ENCODE data around the gene STK40.
A peak's percentile ranks its signal among the peaks of the same experiment; 100 is the strongest.

The STK40 gene

DNA sequence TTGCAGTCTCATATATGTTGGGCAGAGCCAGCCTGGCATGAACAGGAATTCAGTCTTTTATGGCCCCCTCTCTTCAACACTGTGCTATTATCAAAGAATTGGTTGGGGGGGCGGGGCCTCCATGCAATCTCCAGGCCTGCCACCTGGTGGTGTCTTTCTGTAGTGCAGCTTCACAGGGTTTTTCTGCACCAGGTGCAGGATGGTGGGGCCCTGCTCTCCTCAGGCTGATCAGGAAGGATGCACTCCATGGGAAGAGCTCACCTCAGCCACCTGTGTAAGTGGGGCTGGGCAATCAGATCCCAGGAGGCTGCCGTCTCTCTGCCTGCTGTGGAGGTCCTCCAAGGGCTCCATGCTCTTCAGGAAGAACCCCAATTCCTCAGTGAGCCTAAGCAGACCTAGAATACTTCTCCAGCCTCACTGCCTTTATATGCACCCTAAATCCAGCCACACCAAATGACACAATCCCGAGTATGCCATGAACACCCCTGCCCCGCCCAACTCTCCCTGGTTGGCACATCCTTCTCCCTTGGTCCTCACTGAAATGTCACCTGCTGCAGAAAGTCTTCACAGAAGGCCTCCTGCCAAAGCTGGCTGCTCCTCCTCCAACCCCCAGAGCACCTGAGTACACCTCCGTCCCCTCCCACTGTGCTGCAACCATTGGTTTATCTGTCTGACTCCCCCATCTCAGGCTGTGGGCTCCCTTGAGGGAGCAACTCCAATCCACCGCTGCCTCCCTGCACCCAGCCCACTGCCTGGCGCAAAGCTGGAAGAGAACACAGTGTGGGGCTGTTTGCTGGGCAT is 16.5 kb downstream of the STK40 start:
- peak; percentile 55 to 84 (median 82) for DNase-seq

DNA sequence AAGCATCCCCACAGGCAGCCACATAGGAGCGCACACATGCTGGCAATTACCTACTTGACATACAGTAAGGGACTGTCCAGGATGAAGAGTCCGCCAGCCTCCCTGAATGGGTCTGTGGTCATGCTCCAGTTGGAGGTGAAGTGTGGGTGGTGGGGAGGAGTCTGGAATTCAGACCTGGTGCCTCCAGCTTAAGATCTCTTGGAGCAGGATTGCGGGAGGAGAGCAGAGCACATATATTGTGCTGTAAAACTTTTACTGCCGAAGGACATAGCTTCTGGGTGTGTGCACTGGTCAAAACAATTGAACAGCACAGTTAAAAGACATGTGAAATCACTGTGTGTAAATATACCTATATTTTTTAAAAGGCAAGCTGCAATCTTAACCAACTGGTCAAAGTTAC is 17.9 kb downstream of the STK40 start:
- DNase-seq: no peak

DNA sequence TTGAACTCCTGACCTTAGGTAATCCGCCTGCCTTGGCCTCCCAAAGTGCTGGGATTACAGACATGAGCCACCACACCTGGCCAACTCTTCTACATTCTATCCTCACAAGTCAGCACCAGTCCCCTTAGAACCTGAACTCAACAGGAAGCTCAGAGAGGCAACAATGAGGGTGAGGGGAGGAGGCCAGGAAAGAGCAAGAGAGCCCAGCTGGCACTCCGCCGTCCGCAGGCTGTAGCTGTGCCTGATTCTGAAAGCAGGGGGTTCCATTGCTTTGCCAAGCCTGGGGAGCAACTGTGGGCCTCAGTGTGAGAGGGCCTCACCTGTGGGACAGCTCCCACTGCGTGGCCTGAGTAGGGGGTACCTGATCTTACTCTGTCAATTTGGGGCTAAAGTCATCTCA is 18.7 kb downstream of the STK40 start:
- peak in 1 of 4 experiments; percentile 32 for DNase-seq

DNA sequence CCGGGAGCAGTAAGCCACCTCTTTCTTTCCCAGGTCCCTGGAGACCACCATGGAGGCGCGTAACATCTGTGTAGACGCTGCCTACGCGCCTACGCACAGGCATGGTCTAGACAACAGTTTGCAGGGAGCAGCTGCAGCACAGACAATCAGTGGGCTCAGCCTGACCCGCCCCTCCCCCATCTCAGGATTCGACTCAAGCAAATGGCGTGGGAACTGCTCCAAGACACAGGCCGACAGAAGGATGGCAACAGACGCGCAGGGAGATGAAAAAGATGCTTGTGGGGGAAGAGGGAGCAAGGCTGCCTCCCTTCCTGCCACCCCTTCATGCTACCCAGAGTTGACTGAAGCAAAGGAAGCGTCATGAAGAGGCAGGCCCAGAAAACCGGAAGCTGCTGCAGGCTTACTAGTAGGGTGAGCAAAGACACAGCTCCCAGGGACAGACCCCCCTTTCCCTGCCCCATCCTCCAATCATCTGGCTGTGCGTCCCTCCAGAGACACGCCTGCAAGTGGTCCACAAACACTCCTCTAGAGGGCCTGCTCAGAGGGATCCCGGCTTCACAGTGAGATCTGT is 19.5 kb downstream of the STK40 start:
- DNase-seq: peak in 2 of 4 experiments; percentile 43 to 52

DNA sequence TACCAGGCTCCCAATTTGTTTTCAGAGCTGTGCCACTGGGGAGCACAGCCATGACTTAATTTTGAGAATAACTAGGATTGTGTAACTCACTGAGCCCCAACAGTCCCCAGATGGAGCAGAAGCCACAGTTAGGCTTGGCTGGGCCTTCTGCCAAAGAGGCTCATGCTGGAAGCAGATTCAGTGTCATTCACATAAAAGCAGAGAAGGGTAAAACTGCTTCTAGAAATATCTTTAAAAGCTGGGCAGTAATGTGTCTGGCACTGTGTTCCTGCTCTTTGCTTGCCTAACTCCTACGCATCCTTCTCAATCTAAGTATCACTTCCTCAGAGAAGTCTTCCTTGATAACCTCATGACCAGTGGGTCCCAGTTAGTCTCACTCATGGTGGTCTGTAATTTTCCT is 20.3 kb downstream of the STK40 start:
- DNase-seq: no peak

DNA sequence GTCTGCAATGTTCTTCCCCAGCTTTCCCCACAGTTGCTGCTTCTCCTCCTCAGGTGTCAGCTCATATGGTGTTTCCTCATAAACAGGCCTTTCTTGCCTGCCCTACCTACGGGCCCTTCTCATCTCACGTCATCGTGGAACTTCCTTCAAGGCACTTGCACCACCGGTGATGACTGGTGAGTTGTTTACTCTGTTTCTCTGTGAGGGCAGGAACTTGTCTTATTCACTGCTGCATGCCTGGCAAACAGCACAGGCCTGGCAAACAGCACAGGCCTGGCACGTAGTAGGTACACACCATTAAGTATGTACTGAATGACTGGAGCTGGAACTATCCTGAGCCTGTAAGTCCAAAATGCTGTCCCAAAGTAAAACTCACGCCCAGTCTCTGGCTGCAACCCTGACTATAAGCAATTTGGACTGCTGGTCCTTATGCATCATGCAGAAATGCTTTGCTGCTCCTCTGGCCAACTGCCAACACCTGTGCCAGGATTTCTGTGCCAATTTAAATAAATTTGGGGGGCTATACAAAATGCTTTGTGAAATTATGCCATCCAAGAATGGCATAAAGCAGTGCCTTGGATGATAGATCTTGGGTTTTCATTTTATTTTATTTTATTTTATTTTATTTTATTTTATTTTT is 25.7 kb downstream of the STK40 start:
- peak in 2 of 4 experiments; percentile 13 to 28 for DNase-seq

DNA sequence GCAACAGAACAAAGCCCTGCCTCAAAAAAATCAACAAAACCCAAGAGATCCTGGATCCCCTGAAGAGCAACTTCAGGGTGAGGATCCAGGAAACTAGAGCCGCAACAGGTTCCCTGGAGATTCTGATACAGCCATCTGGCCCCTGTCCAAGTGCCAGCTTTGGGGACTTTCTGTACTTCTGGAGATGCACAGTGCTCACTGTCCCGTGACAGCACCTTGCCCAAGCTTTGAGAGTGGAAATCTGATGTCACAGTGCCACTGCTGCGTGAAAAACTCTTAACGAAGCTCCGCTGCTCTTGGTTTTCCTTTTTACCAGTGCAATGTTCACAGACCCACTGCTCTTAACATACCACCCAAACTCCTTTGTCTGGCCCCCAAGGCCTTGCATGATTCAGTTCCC is 26.3 kb downstream of the STK40 start:
- no peak for DNase-seq

DNA sequence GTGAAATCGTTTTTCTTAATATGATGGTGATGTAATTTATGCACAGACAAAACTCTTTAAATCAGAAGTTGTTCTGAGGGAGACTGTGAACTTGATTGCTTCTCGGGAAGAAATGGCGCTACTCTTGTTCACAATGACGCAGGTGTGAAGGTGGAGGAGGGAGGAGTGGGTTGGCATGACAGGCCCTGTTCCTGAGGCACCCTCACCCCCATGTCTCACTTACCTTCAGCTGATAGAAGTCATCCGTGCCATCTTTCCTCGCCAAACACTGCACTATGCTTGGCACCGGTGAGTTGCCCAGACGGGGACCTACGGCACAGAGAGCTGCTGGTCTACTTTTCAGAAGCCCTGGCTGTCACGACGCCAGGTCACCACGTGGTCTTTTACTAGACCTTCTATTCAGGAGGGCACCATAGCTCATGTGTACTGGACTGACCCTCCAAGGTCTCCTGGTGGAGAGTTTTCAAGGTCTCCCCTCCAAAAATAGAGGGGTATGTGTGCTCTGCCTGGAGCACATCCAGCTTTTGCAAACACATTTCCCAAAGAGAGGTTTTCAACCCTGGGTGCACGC is 27.1 kb downstream of the STK40 start:
- DNase-seq: no peak

DNA sequence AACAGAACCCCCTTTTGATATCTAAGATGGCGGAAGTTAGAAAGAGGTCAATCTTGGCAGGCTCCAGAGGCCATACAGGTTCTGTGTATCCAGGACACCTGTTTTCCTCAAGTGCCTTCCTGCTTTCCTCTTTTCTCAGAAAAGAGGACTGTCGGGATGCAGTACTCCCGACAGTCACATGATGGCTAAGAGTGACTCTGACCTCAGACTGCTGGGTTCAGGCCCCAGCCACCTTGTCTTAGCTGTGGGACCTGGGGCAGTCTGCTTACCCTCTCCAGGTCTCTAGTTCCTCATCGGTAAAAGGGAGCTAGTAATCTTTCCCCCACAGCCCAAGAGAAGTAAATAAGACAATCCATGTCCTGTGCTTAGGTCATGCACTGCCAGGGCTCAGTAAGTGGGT is 29.9 kb downstream of the STK40 start:
- DNase-seq: no peak

DNA sequence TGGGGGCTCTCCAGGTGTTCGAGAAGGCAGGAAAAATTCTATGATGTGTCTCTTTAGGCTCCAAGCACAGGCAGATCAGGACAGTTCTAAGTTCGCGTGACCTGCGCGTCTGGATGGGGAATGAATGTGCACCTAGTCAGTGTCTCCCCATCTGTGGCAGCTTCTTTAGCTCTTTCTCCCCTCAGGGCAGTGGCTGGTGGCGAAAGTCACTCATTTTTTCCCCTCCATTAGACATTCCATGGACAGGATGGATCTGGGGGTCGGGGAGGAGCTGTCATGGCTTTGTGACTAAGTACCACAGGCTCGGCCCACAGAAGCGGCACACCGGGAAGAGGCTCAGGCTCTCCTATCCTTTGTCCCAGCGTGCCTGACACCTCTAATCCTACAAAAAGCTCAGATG is 31.2 kb downstream of the STK40 start:
- no peak for DNase-seq

DNA sequence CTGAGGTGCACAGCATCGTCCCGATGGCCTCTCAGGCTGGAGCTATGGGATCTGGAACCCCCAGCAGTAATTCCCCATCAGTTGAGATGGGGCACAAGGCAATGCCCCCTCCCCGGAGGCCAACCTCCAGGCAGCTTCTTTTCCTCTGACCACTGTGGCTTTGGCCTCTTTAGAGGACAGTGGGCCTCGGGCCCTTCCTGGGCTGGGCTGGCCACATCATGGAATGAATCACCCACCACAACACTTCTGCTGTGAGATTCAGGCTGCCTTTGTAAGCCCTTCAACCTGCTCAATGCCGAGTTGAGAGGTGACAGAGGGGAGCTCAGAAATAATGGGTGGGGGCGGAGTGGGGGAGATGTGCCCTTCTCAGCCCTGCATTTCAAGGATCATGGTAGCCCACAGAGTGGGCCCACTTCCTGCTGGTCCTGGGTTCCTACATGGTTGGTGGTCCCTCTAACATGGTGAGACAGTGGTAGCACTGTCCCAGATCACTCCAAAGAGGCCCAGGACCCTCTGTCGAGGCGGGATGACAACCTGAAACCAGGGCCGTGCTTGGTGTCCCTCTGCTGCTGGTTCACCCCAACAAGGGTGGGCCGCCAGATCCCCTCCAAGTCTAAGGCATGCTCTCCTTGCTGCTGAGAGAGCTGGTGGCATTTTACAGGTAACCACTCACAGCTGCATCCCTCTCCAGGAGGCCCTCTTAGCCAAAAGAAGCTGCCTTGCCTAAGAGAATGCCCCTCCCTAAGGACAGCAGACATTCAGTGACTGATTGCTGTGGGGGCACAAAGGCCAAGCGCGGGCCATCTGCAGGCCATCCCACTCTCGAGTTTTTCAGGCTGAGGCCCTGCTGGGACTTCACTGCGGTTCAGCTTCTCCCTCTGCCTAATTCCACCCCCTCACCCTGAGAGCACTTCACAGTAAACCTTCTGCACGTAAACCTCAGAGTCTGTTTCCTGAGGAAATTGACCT is 32.5 kb downstream of the STK40 start:
- no peak for DNase-seq

DNA sequence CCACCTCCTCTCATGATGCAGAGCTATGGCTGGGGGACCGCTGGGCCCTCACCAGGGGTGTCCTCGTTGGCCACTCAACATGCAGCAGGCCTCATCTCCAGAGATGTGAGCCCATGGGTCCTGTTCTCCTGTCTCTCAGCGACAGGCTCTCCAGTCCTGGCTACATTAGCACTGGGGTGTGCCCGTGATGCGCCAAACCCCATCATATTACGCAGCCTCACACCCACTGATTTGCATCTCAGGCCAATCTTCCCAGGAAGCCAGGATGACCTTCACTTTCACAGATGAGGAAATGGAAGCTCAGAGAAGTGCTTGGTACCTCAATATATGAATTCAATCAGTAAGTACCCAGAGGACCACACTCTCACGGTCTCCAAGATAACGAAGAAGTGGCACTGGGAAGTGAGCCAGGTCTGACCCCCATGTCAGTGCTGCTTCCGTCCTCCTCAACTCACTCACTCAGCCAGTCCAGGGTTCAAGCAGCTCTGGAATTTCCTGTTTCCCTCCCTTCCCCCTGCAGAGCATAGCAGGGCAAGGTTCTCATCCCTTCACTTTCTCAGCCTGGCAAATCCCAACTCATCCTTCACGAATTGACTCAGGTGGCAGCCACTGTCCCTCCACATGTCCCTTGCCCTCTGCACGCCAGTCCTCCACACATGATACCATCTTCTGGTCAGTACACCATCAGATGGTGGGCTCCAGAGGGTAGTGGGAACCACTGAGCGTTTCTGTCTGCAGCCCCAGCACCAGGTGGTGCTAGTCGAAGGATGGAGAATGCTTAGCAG is 33.4 kb downstream of the STK40 start:
- no peak for DNase-seq

DNA sequence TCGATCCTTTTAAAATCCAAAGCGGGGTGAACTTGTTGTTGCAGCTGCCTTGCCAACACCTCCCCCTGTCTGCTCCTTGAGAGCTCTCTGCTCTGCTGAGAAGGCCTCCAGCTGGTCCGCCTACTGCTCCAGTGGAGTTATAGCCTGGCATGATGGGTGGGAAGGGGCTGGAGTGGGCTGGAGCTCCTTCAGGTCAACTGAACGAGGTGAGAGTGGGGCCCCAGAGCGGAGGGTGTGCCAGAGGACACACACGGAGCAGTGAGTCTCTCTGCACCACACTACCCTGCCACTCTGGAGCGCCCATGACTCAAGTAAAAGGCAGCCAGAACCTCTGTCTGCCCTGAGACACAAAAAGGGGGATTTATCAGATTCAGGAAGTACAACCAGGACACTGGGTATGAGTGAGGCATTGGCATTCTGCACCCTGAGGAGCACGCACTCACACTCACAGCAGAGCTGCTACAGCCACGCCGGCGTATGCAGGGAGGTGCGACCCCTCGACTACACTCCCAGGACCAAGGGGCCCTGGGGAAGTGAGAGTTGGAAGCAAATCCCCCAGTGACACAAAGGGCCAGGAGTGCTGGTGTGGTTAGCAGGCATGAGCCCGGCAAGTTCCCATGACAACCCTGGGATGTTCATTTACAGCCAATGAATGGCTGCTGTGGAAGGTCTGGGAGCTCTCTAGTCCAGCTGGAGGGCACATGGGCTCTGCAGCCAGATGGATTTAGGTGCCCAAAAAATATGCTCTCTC is 34.3 kb downstream of the STK40 start:
- no peak for DNase-seq

DNA sequence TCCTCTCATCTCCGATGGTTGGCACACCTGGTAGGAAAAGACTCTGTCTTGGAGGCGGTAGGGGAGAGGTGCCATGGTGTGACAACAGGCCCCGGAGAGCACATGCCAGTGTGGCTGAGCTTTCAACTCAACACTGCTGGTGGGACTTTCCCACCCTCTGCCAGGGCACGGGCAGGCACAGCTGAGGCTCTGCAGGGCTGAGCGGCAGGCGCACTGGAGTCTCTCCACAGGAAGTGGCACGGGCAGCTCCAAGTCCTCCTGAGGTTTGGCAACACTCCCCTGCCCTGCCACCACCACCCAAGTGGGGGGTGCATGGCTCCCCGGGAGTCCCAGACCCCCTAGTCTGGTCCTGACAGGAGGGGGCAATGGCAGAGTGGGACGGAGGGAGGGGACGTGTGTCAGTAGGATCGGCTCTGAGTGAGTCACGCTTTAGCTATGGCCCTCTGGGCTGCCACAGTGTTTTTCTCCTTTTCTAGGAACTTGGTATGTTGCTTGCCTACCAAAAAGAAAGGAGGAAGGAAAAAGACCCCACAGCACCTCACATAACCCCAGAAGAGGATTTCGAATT is 35.0 kb downstream of the STK40 start:
- DNase-seq: peak in 2 of 4 experiments; percentile 22 to 30

DNA sequence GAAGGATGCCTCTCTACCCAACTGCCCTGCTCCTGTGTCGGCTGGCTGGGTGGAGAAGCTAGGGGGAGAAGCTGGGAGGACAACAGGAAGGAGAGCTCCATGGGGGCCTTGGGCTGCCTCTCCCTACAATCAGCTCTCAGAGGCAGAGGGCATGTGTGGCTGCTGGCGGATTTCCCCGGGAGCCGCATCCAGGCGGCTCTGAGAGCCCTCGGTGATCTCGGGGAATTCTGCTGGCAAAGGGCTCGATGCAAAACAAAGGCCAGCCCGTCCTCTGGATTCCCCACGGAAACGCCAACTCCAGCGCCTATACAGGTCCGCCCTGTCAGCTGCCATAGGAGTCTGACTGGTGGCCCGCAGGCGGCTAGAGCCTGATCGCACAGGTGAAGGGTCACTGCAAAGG is 35.9 kb downstream of the STK40 start:
- no peak for DNase-seq

DNA sequence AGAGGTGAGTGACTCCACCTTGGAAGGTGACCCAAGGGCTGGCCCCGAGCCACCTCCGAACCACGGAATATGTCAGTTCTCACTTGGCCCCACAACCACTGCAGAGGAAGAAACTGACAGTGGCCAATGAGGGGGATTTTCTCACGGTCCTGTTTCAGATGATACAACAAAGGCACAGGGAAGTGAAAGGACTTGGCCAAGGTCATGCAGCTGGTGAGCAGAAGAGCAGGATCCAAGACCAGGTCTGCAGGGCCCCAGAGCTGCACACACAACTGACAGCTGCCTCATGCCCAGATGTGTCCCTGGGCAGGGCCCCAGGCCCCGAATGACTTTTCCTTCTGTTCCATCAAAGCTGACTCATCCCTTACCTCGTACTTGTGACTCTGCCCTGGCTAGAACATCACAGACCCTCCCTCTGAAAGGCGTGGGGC is 36.5 kb downstream of the STK40 start:
- no peak for DNase-seq

DNA sequence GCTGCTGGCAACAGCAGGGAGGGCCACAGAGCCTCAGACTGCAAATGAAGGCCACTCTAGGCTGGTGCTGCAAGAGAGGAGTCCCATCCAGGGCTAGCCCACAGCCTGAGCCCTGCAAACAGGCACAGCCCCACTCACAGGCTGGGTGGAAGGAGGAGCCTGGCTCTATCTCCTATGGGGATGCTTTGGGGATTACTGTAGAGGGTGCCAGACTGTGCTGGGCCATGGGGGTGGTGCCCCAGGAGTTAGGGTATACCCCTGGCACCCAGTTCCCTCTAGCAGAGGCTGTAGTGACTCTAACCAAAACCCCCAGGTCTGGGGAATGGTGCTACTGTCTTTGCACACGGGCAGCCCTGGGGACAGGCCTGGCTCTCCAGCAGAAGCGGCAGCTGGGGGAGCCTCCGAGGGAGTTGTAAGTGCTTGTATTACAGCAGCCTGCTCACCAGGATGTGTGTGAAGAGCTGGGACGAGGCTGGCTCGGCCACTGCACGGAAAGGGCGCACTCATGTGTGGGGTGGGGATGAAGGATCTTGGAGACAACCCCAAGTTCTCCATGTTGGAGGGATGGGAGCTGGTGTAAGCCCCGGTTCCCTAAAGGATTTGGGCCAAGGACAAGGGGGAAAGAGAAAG is 38.9 kb downstream of the STK40 start:
- no peak for DNase-seq

DNA sequence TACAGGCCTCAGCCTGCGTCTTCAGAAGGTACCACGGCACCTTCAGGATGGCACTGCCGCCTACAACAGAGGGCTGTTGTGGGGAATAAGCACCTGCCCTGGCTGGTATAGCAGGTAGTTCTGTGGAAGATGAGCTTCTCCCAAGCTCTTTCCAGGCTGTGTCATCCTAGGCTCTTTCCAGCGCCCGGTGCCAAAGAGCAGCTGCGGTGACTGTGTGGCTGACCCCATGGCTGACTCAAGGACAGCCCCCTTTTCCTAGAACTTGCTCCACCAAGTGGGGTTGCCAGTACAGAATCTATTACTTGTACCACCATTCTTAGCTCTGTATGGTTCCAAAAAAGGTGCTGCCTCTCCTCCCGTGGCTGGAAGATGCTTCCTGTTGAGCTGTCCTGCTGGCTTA is 40.4 kb downstream of the STK40 start:
- no peak for DNase-seq

DNA sequence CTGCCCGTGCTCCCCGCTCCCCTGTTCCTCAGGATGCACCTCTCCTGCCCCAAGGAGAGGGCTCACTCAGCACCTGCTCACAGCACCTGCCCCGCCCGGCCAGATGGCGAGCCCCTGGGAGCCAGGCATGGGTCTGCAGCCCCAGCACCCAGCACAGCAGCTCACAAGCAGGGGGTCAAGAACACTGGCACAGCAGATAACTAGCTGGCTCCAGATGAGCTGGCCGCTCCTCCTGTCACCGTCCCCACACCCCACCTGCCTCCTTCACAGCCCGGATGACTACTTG is 41.4 kb downstream of the STK40 start:
- DNase-seq: no peak

DNA sequence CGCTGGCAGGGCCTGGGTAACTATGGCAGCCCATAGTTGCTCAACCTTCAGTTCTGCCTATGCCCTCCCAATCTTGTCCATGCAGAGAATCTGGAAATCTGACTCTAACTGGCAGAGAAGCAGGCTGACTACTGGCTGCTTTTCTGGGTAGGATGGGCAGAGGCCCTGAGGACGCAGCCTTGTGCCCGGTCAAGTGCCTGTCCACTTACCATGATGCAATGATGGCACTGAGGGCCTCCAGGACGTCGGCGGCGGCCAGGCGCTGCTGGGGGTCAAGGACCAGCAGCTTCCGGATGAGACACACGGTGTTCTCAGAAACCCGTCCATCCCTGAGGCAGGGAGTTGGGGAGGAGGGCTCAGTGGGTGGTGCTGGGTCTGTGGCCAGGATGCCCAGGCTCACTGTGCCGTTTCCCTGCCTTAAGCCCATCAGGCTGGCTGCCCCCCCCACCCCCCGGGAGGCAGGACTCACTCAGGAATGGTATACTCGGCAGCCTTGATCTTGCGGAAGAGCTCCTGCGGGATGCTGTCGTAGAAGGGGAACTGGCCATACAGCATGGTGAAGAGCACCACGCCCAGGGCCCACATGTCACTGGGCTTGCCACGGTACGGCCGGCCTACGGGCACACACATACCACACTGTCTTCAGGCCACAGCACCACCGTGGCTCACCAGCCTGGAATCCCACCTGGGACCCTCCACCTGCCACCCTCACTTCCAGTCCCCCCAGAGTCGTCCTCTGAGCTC is 41.9 kb downstream of the STK40 start:
- no peak for DNase-seq
